ENCODE results near the gene MRTO4. TPM values are rescaled to one million over a fixed set of nuclear protein-coding genes. Genes with fewer than 3 reads are reported as not detected.
"Not testable (repeated sequence)": the region's sequence is repeated elsewhere in the genome, so short reads cannot be mapped to it uniquely, and the experiment has no call there.

The MRTO4 gene
- total and polyA plus RNA-seq, 2 experiments from 2014 or later = 37.1 to 38.4 TPM

DNA sequence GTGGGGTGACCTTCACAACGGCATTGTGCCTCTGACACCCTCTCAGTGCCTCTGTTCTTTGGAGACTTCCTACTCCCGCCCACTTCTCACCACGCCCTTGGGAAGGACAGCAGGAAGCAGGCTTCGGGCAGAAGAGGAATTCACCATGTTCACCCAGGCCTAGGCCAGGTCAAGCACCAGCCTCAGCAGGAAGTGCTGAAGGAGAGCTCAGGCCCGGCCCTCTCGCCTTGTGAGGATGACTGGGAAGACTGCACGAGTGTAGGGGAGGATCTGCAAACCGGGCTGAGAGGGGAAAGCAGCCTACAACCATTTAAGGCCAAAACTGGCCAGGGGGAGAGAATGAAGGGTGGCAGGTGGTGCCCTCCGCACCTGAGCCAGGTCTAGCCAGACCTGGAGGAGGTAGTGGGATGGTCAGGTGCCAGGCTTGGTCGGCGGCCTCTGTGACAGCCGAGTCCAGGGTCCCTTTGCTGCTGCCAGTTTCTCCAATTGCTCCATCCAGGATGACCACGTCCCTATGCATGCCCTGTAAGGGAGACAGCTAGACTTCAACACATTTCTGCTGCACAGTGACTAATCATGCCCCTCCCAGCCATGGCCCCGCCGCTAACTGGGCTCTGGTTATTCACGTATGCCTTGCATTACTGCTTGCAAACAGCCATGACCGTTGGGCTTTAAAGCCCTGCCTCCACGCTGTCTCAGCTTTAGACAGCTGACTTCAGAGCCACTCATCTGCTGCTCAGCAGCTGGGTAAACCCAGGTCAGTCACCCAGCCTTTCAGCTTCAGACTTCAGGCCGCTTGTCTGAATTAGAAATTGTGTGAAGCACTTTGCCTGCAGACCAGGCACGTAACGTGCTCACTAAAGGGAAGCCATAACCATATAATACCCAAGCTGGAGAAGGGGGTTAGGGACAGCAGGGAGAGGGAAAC lies 8.9 kb downstream of the MRTO4 start:
- H3K9me2 ChIP-seq (ENCODE audit: insufficient read depth) = no peaks in the 10 kb centered on the region
- peak; percentile 98 for DNase-seq
- H3K27ac ChIP-seq = peak overlapping the region; percentile 84
- peak overlapping the region; percentile 62 for H3K9ac ChIP-seq
- H3F3A ChIP-seq (ENCODE audit: insufficient read depth) = peaks cover 29% of the 10 kb centered on the region
- in situ Hi-C loops (cut with MboI) = no loop called here
- no peak overlapping the region for H3K4me3 ChIP-seq
- H3K4me1 ChIP-seq (ENCODE audit: insufficient read depth) = peaks cover 28% of the 10 kb centered on the region
- H3K36me3 ChIP-seq (ENCODE audit: low read depth) = peaks cover 20% of the 10 kb centered on the region; the same call in 1 of the 2 replicates
- H2AFZ ChIP-seq = no peak overlapping the region
- WGBS, 2 experiments (ENCODE audit: low coverage in 1 of 2, low lambda C conversion rate in 2 of 2, missing lambda C conversion rate in 2 of 2) = 43 to 48% methylated on average over 20 of the region's 21 CpGs
- peaks cover 12% of the 10 kb centered on the region for H3K79me2 ChIP-seq (ENCODE audit: insufficient read depth)
- peak overlapping the region; percentile 54 for H3K4me2 ChIP-seq (ENCODE audit: unreplicated experiment)
- no peaks in the 10 kb centered on the region for H3K9me3 ChIP-seq (ENCODE audit: low read depth)
- TF ChIP-seq EZH2phosphoT487 (IDR thresholded peaks at IDR 0.05; ENCODE audit: insufficient read depth, low read depth) (no peak), EZH2 (IDR thresholded peaks at IDR 0.05; ENCODE audit: insufficient read depth, poor library complexity, severe bottlenecking) (no peak)
- no peaks in the 10 kb centered on the region for H3K27me3 ChIP-seq (replicated peaks; ENCODE audit: insufficient read depth)
- no peaks in the 10 kb centered on the region for H4K20me1 ChIP-seq (ENCODE audit: insufficient read depth)

DNA sequence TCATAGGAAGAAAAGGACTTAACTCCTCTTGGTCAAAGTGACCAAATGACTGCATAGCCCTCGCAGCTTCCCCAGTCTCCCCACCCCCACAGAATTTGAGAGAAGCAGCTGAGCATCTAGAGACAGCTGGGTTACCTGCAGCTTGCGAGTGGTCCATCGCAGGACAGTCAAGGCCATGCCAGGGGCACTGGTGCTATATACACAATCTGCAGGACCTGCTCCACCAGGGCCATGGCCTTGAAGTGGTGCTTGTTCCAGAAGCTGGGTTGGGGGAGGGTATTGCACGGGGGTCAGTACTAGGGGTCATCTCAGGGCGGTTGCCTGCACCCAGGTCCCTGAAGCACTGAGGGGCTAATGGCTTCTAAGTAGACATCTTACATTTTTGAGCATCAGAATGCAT lies 10.4 kb downstream of the MRTO4 start:
- 72 to 75% methylated on average over 5 of the region's 5 CpGs for WGBS, 2 experiments (ENCODE audit: low coverage in 1 of 2, low lambda C conversion rate in 2 of 2, missing lambda C conversion rate in 2 of 2)

DNA sequence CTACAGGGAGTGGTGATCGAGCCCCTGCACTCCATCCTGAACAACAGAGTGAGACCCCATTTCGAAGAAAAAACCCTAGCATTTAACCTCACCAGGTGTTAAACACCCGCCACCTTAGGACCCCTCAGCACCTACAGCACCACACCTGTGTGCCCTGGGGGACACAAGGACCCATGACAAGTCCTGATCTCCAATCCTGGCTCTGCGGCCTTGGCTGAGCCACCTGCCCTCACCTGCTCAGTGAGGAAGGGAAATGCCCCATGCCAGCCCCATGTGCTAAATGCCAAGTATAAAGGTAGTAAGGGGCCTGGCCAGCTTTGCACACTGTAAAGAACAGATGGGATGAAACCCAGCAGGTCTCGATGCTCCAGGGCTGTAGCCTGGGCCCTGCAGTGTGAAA lies 11.1 kb downstream of the MRTO4 start:
- no peaks in the 10 kb centered on the region for H3K79me2 ChIP-seq (ENCODE audit: insufficient read depth)
- no peak overlapping the region for H3K4me3 ChIP-seq
- H3K36me3 ChIP-seq (ENCODE audit: low read depth) = peaks cover 20% of the 10 kb centered on the region; the same call in 1 of the 2 replicates
- H3K27ac ChIP-seq = no peak overlapping the region
- H3K4me2 ChIP-seq (ENCODE audit: unreplicated experiment) = no peak overlapping the region
- no peak for DNase-seq
- H3F3A ChIP-seq (ENCODE audit: insufficient read depth) = peaks cover 29% of the 10 kb centered on the region
- H3K9me2 ChIP-seq (ENCODE audit: insufficient read depth) = no peaks in the 10 kb centered on the region
- no peaks in the 10 kb centered on the region for H4K20me1 ChIP-seq (ENCODE audit: insufficient read depth)
- in situ Hi-C loops (cut with MboI) = no loop called here
- H3K4me1 ChIP-seq (ENCODE audit: insufficient read depth) = peaks cover 18% of the 10 kb centered on the region
- H3K27me3 ChIP-seq (replicated peaks; ENCODE audit: insufficient read depth) = no peaks in the 10 kb centered on the region
- H3K9me3 ChIP-seq (ENCODE audit: low read depth) = no peaks in the 10 kb centered on the region
- 97 to 99% methylated on average over 5 of the region's 5 CpGs for WGBS, 2 experiments (ENCODE audit: low coverage in 1 of 2, low lambda C conversion rate in 2 of 2, missing lambda C conversion rate in 2 of 2)
- no peak overlapping the region for H2AFZ ChIP-seq
- TF ChIP-seq EZH2phosphoT487 (IDR thresholded peaks at IDR 0.05; ENCODE audit: insufficient read depth, low read depth) = no peak
- no peak for TF ChIP-seq EZH2 (IDR thresholded peaks at IDR 0.05; ENCODE audit: insufficient read depth, poor library complexity, severe bottlenecking)
- no peak overlapping the region for H3K9ac ChIP-seq

More for the DNA sequence above, 10.4 kb downstream of the MRTO4 start:
- 0 out of 2 replicates have a peak, but pooled peaks cover 1% of the 10 kb centered on the region for H3K79me2 ChIP-seq (ENCODE audit: insufficient read depth)
- peaks cover 24% of the 10 kb centered on the region for H3K4me1 ChIP-seq (ENCODE audit: insufficient read depth)
- TF ChIP-seq EZH2 (IDR thresholded peaks at IDR 0.05; ENCODE audit: insufficient read depth, poor library complexity, severe bottlenecking) (no peak), EZH2phosphoT487 (IDR thresholded peaks at IDR 0.05; ENCODE audit: insufficient read depth, low read depth) (no peak)
- H3F3A ChIP-seq (ENCODE audit: insufficient read depth) = peaks cover 29% of the 10 kb centered on the region
- DNase-seq = no peak
- H3K4me3 ChIP-seq = no peak overlapping the region
- H3K36me3 ChIP-seq (ENCODE audit: low read depth) = peaks cover 20% of the 10 kb centered on the region; the same call in 1 of the 2 replicates
- H3K9ac ChIP-seq = no peak overlapping the region
- no peak overlapping the region for H3K4me2 ChIP-seq (ENCODE audit: unreplicated experiment)
- H3K9me3 ChIP-seq (ENCODE audit: low read depth) = no peaks in the 10 kb centered on the region
- in situ Hi-C loops (cut with MboI) = no loop called here
- H4K20me1 ChIP-seq (ENCODE audit: insufficient read depth) = no peaks in the 10 kb centered on the region
- no peak overlapping the region for H2AFZ ChIP-seq
- H3K9me2 ChIP-seq (ENCODE audit: insufficient read depth) = no peaks in the 10 kb centered on the region
- no peaks in the 10 kb centered on the region for H3K27me3 ChIP-seq (replicated peaks; ENCODE audit: insufficient read depth)
- no peak overlapping the region for H3K27ac ChIP-seq

DNA sequence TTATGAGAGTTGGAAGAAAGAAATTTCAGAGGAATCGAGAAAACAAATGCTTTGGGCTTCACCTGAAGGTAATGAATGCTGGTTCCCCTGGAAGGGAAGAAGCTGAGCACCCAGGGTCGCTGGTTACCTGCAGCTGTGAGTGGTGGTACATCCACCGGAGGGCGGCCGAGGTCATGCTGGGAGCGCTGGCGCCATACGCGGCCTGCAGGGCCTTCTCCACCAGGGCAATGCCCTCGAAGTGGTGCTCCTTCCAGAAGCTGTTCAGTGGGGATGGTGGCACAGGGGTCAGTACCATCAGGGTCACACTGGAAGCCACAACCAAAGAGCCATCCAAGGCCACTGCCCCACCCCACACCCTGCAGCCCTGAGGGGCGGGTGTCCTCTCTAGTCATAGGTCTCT lies 16.8 kb downstream of the MRTO4 start:
- in situ Hi-C loops (cut with MboI) = no loop called here
- 72 to 73% methylated on average over 11 of the region's 11 CpGs for WGBS, 2 experiments (ENCODE audit: low coverage in 1 of 2, low lambda C conversion rate in 2 of 2, missing lambda C conversion rate in 2 of 2)
- no peaks in the 10 kb centered on the region for H3K4me1 ChIP-seq (ENCODE audit: insufficient read depth)

DNA sequence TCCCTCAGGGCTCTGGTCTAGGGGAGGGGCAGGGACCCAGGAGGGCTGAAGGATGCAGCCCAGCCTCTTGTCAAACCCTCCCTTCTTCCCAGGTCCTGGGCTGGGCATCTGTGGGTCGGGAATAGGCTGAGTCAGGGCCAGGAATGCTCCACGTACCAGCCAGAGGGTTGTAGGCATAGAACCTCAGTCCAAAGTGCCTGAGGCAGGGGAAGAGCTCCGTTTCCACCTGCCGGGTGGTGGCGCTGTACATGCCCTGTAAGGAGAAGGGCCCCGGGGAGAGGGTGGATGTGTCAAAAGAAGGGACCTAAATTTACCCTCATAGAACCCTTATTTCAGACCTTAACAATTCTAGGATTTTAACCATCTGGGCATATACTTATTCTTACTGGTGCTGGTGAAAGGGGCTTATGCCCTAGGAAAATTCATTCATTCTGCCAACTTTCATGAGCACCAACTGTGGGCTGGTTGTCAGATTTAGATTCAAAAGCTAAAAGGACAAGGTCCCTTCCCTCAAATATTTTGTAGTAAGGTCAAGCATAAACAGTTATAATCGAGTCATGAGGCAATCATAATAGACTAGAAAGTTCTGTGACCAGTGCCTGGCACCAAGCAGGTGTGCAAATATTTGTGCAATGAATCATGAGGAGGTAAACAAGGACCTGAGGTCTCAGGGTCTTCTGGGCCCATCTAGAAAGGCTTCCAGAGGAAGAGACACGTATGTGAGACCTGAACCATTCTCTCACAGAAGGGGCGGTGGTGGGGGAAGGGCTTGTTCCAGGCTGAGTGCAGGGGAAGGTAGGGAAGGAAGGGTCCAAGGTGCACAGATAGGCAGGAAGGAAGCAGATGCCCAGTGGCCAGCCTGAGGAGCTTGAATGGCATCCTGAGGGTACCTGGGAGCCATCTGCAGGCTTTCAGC lies 18.1 kb downstream of the MRTO4 start:
- H3K9ac ChIP-seq, H3K27ac ChIP-seq: not testable (repeated sequence)

More for the DNA sequence above, 16.8 kb downstream of the MRTO4 start:
- no peaks in the 10 kb centered on the region for H3K79me2 ChIP-seq (ENCODE audit: insufficient read depth)
- no peaks in the 10 kb centered on the region for H4K20me1 ChIP-seq (ENCODE audit: insufficient read depth)
- no peak for TF ChIP-seq EZH2 (IDR thresholded peaks at IDR 0.05; ENCODE audit: insufficient read depth, poor library complexity, severe bottlenecking)
- TF ChIP-seq EZH2phosphoT487 (IDR thresholded peaks at IDR 0.05; ENCODE audit: insufficient read depth, low read depth) = no peak
- H3F3A ChIP-seq (ENCODE audit: insufficient read depth) = no peaks in the 10 kb centered on the region
- H3K4me2 ChIP-seq (ENCODE audit: unreplicated experiment) = no peak overlapping the region
- no peak overlapping the region for H3K9ac ChIP-seq
- no peak overlapping the region for H3K27ac ChIP-seq
- H2AFZ ChIP-seq = no peak overlapping the region
- H3K4me3 ChIP-seq = no peak overlapping the region
- no peaks in the 10 kb centered on the region for H3K36me3 ChIP-seq (ENCODE audit: low read depth)
- no peaks in the 10 kb centered on the region for H3K9me2 ChIP-seq (ENCODE audit: insufficient read depth)
- DNase-seq = no peak
- H3K9me3 ChIP-seq (ENCODE audit: low read depth) = no peaks in the 10 kb centered on the region
- no peaks in the 10 kb centered on the region for H3K27me3 ChIP-seq (replicated peaks; ENCODE audit: insufficient read depth)

DNA sequence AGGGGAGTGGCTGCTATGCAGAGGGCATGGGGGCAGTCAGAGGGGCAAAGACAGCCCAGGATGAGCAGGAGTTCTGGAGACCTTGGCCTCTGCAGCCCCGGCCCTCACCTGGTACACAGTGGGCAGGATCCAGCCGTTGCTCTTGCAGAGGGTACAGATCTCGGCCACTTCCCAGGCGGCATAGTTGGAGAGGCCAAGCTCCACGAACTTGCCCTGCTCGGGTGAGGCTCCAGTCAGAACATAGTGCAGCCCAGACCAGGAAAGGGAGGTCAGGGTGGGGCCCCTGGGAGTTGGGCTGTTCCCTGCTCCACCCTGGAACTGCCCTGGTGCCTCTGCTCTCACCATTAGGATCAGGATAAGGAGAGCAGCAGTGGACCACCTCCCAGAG lies 18.7 kb downstream of the MRTO4 start:
- H3K27ac ChIP-seq; H3K36me3 ChIP-seq (ENCODE audit: low read depth); H3K4me1 ChIP-seq (ENCODE audit: insufficient read depth); H3K27me3 ChIP-seq (replicated peaks; ENCODE audit: insufficient read depth); H3F3A ChIP-seq (ENCODE audit: insufficient read depth); H3K9me3 ChIP-seq (ENCODE audit: low read depth); H4K20me1 ChIP-seq (ENCODE audit: insufficient read depth); H3K4me3 ChIP-seq; H3K9ac ChIP-seq; H3K4me2 ChIP-seq (ENCODE audit: unreplicated experiment); DNase-seq; in situ Hi-C loops (cut with MboI); H3K79me2 ChIP-seq (ENCODE audit: insufficient read depth); H2AFZ ChIP-seq; H3K9me2 ChIP-seq (ENCODE audit: insufficient read depth): not testable (repeated sequence)
- whole genome bisulfite sequencing, 2 experiments (ENCODE audit: low coverage in 1 of 2, low lambda C conversion rate in 2 of 2, missing lambda C conversion rate in 2 of 2) = 73 to 82% methylated on average over 6 of the region's 6 CpGs

More for the DNA sequence above, 18.1 kb downstream of the MRTO4 start:
- H3K9me3 ChIP-seq (ENCODE audit: low read depth); DNase-seq; H3K4me1 ChIP-seq (ENCODE audit: insufficient read depth); H3K4me2 ChIP-seq (ENCODE audit: unreplicated experiment); H3K79me2 ChIP-seq (ENCODE audit: insufficient read depth); H3F3A ChIP-seq (ENCODE audit: insufficient read depth); H3K27me3 ChIP-seq (replicated peaks; ENCODE audit: insufficient read depth); H2AFZ ChIP-seq; in situ Hi-C loops (cut with MboI); H3K36me3 ChIP-seq (ENCODE audit: low read depth); H3K4me3 ChIP-seq; H3K9me2 ChIP-seq (ENCODE audit: insufficient read depth); H4K20me1 ChIP-seq (ENCODE audit: insufficient read depth): not testable (repeated sequence)
- 72 to 73% methylated on average over 9 of the region's 9 CpGs for WGBS, 2 experiments (ENCODE audit: low coverage in 1 of 2, low lambda C conversion rate in 2 of 2, missing lambda C conversion rate in 2 of 2)

All from GM23248 (cell line).